ENCODE results near the gene HPD.

The HPD gene

GRCh38 chr12:121827351-121828099, 31.1 kb downstream of the HPD start:
- DNase-seq = no peak

- no peak for DNase-seq
Measured at GRCh38 chr12:121826318-121827150, 32.1 kb downstream of the HPD start.

DNA sequence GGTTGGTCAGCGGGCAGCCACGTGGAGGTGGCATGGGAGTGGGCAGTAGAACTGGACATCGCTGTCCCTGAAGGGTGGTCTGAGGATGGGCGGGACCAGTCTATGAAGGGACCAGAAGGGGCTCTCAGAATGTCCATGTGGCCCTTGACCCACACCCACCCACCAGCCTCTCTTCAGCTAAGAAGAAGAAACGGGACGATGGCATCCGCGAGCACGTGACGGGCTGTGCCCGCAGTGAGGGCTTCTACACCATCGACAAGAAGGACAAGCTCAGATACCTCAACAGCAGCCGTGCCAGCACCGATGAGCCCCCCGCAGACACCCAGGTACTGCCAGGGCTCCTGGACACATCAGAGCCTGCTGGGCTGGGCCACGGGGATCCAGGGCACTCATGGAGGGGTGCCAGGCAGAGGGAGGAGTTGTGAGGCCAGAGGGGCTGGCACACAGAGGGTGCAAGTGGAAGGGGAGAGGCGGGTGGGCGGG, 33.6 kb downstream of the HPD start:
- DNase-seq = peak; percentile 16

DNA sequence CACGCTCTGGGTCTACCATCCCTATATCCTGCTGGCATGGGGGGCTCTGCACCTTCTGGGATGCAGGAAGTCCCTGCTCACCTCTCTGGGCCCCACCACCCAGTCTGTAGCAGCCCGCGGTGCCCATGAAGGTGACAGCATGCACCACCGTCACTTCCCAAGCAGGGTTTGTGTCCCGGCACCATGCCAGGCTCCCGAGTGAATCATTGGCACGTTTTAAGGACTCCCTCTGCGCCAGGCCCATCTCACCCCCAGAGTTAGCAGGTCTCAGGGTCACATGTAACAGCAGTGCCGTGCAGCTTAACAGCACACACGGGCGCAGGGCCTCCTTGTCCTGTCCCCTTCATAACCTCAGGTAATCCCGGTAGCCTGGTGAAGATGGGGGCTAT, 34.9 kb downstream of the HPD start:
- DNase-seq = no peak

- no peak for DNase-seq
Measured at GRCh38 chr12:121823101-121823726, 35.4 kb downstream of the HPD start.

DNA sequence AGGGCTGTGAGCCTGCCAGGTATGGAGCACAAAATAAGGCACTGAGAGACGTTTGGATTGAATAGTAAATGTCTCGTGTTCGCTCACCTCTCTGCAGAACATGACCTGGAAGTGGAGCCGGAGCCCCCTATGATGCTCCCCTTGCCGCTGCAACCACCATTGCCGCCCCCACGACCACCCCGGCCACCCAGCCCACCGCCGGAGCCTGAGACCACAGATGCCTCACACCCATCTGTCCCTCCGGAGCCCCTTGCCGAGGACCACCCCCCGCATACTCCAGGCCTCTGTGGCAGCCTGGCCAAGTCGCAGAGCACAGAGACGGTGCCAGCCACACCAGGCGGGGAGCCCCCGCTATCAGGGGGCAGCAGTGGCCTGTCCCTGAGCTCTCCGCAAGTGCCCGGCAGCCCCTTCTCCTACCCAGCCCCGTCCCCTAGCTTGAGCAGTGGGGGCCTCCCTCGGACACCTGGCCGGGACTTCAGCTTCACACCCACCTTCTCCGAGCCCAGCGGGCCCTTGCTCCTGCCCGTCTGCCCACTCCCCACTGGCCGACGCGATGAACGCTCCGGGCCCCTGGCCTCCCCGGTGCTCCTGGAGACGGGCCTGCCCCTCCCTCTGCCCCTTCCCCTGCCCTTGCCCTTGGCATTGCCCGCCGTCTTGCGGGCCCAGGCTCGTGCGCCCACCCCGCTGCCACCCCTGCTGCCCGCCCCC, 36.1 kb downstream of the HPD start:
- no peak for DNase-seq

DNA sequence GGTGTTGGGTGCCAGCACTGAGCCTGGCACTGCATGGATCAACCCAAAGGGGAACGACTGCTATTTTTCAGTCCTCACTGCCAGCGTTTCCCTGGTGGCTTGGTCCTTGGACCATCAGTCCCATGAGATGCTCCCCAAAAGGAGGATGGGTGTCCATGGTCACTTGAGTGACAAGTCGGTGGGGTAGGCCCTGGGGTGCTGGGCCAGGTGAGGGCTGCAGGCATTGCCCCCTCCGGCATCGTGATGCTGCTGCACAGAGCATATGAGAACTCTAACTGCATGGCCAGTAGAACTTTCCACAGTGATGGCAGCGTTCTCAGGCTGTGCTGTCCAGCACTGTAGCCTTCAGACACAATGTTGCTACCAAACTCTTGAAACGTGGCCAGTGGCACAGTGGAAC, 38.6 kb downstream of the HPD start:
- no peak for DNase-seq

GRCh38 chr12:121819212-121819949, 39.3 kb downstream of the HPD start:
- no peak for DNase-seq

DNA sequence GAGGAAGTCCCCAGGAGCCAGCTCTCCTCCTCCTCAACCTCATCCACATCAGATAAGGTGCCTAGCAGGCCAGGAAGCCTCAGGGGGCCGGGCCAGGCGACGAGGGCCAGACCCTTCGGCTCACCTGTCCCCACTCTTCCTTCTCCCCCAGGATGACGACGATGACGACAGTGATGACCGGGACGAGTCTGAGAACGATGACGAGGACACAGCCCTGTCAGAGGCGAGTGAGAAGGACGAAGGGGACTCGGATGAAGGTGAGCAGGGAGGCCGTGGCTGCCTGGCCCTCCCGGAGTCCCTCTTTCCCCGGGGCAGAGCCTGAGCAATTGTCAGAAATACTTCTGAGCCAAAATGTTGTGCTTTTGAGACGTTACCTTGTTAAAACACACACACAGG, 41.0 kb downstream of the HPD start:
- no peak for DNase-seq

GRCh38 chr12:121816925-121817647, 41.6 kb downstream of the HPD start:
- DNase-seq = no peak

DNA sequence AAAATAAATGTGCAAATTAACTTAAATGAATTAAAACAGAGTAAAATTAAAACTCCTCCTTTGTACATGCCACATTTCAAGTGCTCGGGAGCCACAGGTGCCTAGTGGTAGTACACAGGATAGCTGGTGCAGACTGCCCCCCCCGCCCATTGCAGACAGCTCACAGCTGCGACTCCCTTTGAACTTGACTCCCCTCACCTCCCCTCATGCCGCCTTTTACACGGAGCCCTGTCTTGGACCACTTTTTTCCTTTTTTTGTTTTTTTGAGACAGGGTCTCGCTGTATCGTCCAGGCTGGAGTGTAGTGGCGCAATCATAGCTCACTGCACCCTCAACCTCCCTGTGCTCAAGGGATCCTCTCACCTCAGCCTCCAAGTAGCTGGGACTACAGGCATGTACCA, 43.4 kb downstream of the HPD start:
- no peak for DNase-seq

- no peak for DNase-seq
Measured at GRCh38 chr12:121814429-121815119, 44.1 kb downstream of the HPD start.

DNA sequence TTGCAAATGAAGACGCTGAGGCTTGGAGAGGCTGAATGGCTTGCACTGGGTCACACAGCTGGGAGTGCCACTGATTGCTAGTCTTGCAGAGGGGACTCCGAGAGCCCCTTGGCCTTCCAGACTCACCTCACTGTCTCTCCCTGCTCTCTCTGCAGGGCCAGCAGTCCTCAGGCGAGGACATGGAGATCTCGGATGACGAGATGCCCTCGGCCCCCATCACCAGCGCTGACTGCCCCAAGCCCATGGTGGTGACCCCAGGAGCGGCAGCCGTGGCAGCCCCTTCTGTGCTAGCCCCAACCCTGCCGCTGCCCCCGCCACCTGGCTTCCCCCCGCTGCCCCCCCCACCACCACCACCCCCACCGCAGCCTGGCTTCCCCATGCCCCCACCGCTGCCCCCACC, 44.7 kb downstream of the HPD start:
- no peak for DNase-seq

DNA sequence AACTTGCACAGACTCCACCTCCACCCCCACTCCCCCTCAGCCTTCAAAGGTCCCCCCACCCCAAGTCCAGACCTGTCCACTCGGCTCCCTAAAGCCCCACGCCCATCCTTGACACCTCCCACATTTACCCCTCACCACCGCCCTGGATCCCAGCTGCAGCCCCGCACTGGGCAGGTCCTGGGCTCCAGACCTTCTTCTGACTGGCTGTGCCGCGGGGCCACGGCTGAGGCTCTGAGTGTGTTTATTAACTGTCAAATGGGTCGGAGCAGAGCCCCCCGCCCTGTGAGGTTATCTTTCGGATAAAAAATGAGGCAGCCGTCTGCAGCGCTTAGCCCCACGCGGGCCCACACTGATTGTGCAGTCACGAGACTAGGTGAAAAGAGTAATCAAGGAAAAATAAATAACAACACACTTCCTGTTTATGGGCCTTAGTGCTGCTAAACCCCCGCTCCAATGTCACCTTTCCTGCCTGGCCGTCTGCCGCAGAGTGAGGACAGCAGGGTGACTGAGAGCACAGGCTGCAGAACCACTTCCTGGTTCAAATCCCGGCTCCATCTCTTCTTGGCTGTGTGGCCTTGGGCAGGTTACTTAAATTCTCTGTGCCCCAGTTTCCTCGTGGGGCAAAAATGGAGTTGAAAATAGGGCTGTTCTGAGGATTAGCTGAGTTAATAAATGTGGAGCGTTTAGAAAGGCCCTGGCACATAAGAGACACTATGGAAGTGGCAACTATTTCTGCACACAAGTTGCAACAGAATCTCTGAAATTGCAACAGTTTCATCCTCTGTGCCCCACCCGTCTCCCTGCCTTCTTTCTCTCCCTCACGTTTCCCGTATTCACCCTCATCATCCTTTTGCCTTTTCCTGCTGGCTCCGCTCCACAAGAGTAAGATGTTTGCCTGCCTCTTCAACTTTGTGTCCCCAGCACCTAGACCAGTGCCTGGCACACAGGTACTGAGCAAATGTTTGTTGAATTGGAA, 45.5 kb downstream of the HPD start:
- DNase-seq = no peak

DNA sequence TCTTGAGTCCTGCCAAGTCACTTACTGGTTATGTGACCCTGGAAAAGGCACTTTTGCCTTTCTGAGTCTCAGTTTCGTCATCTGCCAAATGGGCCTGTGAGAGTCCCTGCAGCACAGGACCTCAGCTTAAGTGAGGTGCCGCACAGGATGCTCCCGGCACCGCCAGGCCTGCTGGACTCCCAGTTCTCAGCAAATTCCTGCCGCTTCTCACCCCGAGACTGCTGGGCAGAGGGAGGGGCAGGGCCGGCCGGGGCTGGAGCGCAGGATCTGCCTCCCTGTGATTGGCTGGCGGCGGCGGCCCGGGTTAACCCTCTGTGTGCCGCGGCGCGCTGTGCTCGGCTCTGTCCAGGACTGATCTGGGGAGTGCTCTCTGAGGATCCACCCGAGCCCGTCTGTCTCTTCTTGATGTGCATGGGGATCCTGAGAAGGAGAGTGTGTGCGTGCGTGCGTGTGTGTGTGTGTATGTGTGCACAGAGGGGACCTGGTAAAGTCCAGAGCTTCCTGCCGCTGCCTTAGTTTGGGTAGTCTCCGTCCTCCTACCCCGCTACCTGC, 46.3 kb downstream of the HPD start:
- peak; percentile 82 for DNase-seq

GRCh38 chr12:121811434-121812319, 47.0 kb downstream of the HPD start:
- peak; percentile 85 for DNase-seq

DNA sequence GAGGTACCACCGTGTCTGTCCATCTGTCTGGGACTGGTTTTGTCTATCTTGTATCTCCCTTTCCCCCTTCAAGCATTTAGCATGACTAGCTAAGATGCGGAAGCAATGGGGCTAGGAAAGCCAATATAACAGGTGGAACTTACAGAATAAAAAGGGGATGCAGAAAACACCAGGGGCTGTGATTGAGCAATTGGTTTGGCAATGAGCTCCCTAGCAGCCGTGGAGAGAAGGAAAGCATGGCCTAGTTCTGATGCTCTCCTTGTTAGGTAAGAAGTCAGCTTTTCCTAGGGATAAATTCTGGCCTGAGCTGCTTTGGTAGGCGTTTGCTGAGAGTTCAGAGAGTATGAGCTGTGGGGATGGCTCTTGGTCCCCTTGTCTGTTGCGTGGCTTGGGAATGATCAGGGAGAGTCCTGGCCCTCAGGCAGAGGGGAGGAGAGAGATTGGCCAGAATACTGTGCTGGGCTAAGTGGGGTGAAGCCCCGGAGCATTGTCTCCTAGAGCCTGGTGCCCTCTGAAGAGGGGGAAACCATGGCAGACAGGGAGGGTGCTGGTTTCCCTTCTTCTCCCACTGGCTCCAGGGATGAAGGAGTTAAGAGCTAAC, 47.7 kb downstream of the HPD start:
- DNase-seq = no peak

GRCh38 chr12:121810234-121810817, 48.3 kb downstream of the HPD start:
- DNase-seq = no peak
